Chondrocyte (in vitro differentiated cells): ENCODE measurements around the gene NAT8L. TPM values are rescaled to one million over a fixed set of nuclear protein-coding genes. Genes with fewer than 3 reads are reported as not detected.

Experiments used
- DNase-seq: peaks from one replicate; pipeline ENCODE4 v3.0.0; 2021; ENCODE audit warnings: mixed read lengths, low spot score
- H3K27ac Mint-ChIP-seq: one replicate; pipeline ENCODE4 v1.8.0; 2021; ENCODE audit warnings: mild to moderate bottlenecking, moderate library complexity, mixed read lengths; ENCODE audit not compliant: unreplicated experiment
- H3K27me3 Mint-ChIP-seq: 2 replicates; pipeline ENCODE4 v1.8.0; 2021; ENCODE audit warnings: low read depth, mixed read lengths
- H3K36me3 Mint-ChIP-seq: 2 replicates; pipeline ENCODE4 v1.8.0; 2021; ENCODE audit warnings: low read depth, mixed read lengths
- H3K4me1 Mint-ChIP-seq: 2 replicates; pipeline ENCODE4 v1.8.0; 2021; ENCODE audit warnings: low read depth, mild to moderate bottlenecking, mixed read lengths
- H3K4me3 Mint-ChIP-seq: one replicate; pipeline ENCODE4 v1.8.0; 2021; ENCODE audit warnings: mild to moderate bottlenecking, moderate library complexity, mixed read lengths; ENCODE audit not compliant: unreplicated experiment
- H3K9me3 Mint-ChIP-seq: 2 replicates; pipeline ENCODE4 v1.8.0; 2021; ENCODE audit warnings: low read depth, mixed read lengths
- CTCF ChIP-seq: fragments of 200-600 bp; sonication (generic); IDR thresholded peaks from 2 replicates; pipeline ENCODE4 v1.5.0; 2021; ENCODE audit warnings: antibody characterized with exemption, mild to moderate bottlenecking, moderate library complexity
- total RNA-seq: library from RNA; stranded (reverse); gene quantifications from 3 replicates; pipeline ENCODE4 v1.2.1, GENCODE V29; 2021

The NAT8L gene
- total RNA-seq, 1 donor from 2014 or later: 1.6 TPM

- H3K27ac Mint-ChIP-seq: no peak overlapping the region
- no peaks in the 10 kb centered on the region for H3K36me3 Mint-ChIP-seq
- H3K4me1 Mint-ChIP-seq: no peaks in the 10 kb centered on the region
- no peak overlapping the region for H3K4me3 Mint-ChIP-seq
- DNase-seq: peak; percentile 88
- H3K9me3 Mint-ChIP-seq: no peaks in the 10 kb centered on the region
- TF ChIP-seq CTCF: no peak
- H3K27me3 Mint-ChIP-seq: no peaks in the 10 kb centered on the region
Observed at GRCh38 chr4:2066011-2066551, 7.0 kb downstream of the NAT8L start.

GRCh38 chr4:2066571-2067445 is 7.7 kb downstream of the NAT8L start:
- no peak for TF ChIP-seq CTCF
- no peak overlapping the region for H3K27ac Mint-ChIP-seq
- no peaks in the 10 kb centered on the region for H3K4me1 Mint-ChIP-seq
- no peaks in the 10 kb centered on the region for H3K27me3 Mint-ChIP-seq
- H3K36me3 Mint-ChIP-seq: no peaks in the 10 kb centered on the region
- peak; percentile 83 for DNase-seq
- no peaks in the 10 kb centered on the region for H3K9me3 Mint-ChIP-seq
- no peak overlapping the region for H3K4me3 Mint-ChIP-seq

DNA sequence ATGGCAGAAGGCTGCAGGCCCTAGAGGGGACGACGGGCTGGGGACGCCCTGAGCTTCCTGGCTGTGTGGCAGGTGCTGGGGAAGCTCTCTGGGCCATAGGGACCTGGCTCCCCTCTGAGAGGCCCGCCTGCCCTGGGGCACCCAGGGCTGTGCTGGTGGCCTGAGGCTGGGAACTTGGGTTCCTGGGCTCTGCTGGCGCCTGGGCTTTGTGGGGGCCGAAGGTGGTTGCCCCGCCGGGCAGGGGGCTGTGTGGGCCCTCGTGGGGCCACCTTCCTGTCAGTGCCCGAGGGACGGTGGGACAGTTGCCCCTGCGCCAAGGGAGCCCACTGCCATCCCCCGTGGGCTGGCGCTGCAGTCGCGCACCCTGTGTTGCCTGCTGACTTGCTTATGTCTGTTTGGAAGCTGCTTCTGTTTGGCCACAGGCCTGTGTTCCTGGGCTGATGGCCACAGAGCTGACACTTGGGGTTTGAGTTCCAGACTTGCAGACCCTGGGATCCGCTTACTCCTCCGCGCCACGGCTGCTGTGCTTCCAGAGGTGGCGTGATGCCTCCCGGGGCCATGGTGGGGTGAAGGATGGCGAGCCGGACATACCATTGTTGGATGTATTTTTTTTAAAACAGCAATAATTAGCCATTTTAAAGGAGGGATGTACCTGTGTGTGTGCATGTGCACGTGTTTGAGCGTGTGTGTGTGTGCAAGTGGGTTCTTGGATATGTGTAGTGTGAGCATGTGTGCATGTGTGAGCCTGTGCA is 8.5 kb downstream of the NAT8L start:
- TF ChIP-seq CTCF: no peak

GRCh38 chr4:2068198-2068470 is 9.0 kb downstream of the NAT8L start:
- Mint-ChIP-seq H3K27me3 (no peaks in the 10 kb centered on the region), H3K27ac (no peak overlapping the region), H3K4me3 (no peak overlapping the region), H3K36me3 (no peaks in the 10 kb centered on the region), H3K4me1 (no peaks in the 10 kb centered on the region), H3K9me3 (no peaks in the 10 kb centered on the region)
- TF ChIP-seq CTCF: no peak
- DNase-seq: peak; percentile 42

More for the DNA sequence above, 8.5 kb downstream of the NAT8L start:
- H3K4me1 Mint-ChIP-seq: no peaks in the 10 kb centered on the region
- DNase-seq: peak; percentile 79
- H3K27ac Mint-ChIP-seq: no peak overlapping the region
- no peaks in the 10 kb centered on the region for H3K36me3 Mint-ChIP-seq
- H3K4me3 Mint-ChIP-seq: no peak overlapping the region
- no peaks in the 10 kb centered on the region for H3K27me3 Mint-ChIP-seq
- H3K9me3 Mint-ChIP-seq: no peaks in the 10 kb centered on the region

DNA sequence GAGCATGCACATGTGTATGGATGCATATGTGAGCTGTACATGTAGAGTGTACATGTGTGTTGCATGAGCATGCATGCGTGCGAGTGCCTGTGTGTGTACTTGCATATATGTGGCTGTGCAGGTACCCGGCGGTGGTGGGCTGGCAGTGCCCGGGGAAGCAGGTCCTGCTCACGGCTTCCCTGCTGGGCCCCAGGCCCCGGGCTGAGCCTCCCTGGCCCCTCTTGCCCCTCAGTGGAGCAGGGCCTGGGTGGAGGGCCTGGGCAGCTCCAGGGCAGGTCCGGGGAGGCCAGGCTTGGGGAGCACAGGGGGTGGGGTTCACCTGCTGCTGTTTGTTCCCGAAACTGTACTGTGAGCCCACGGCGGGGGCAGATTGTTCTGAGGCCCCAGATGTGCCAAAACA is 9.4 kb downstream of the NAT8L start:
- H3K9me3 Mint-ChIP-seq: no peaks in the 10 kb centered on the region
- no peaks in the 10 kb centered on the region for H3K4me1 Mint-ChIP-seq
- no peak overlapping the region for H3K27ac Mint-ChIP-seq
- H3K36me3 Mint-ChIP-seq: no peaks in the 10 kb centered on the region
- H3K4me3 Mint-ChIP-seq: no peak overlapping the region
- no peaks in the 10 kb centered on the region for H3K27me3 Mint-ChIP-seq
- TF ChIP-seq CTCF: no peak
- peak; percentile 86 for DNase-seq
